HG03095 (cell line): Measurements from ENCODE around the gene IRAK1.

Experiments
- ATAC-seq: cut with Tn5 transposase; IDR thresholded peaks from one replicate; pipeline ENCODE4 v1.9.1; 2021; ENCODE audit warnings: moderate library complexity; ENCODE audit not compliant: unreplicated experiment

IRAK1 gene

GRCh38 chrX:154019633-154020528 is at the start of gene IRAK1:
IRAK1 (minus strand) TSS chrX:154019902; CDS start chrX:154019812, 90 bp downstream.
- ATAC-seq = peak; percentile 70

GRCh38 chrX:154068560-154068959 is 48.9 kb upstream of the IRAK1 start:
- ATAC-seq = no peak

- ATAC-seq = no peak
Measured at GRCh38 chrX:154064637-154065435, 45.1 kb upstream of the IRAK1 start.

GRCh38 chrX:154063234-154063633 is 43.5 kb upstream of the IRAK1 start:
- ATAC-seq = no peak

GRCh38 chrX:154061801-154062200 is 42.1 kb upstream of the IRAK1 start:
- no peak for ATAC-seq

- ATAC-seq = no peak
Measured at GRCh38 chrX:154059729-154060245, 40.1 kb upstream of the IRAK1 start.

GRCh38 chrX:154059231-154059630 is 39.5 kb upstream of the IRAK1 start:
- ATAC-seq = no peak

GRCh38 chrX:154058214-154058997 is 38.7 kb upstream of the IRAK1 start:
- no peak for ATAC-seq

- no peak for ATAC-seq
Measured at GRCh38 chrX:154057791-154058190, 38.1 kb upstream of the IRAK1 start.

GRCh38 chrX:154056770-154057241 is 37.1 kb upstream of the IRAK1 start:
- no peak for ATAC-seq

- no peak for ATAC-seq
Measured at GRCh38 chrX:154051201-154051810, 31.6 kb upstream of the IRAK1 start.

GRCh38 chrX:154050113-154050495 is 30.4 kb upstream of the IRAK1 start:
- ATAC-seq = no peak

- ATAC-seq = no peak
Measured at GRCh38 chrX:154049209-154050112, 29.8 kb upstream of the IRAK1 start.

GRCh38 chrX:154048398-154048797 is 28.7 kb upstream of the IRAK1 start:
- no peak for ATAC-seq

GRCh38 chrX:154046940-154047610 is 27.4 kb upstream of the IRAK1 start:
- no peak for ATAC-seq

- no peak for ATAC-seq
Measured at GRCh38 chrX:154046031-154046781, 26.5 kb upstream of the IRAK1 start.

- ATAC-seq = no peak
Measured at GRCh38 chrX:154044091-154044490, 24.4 kb upstream of the IRAK1 start.
